ENCODE data around the gene OR52E2.
"Not testable (repeated sequence)": the region's sequence is repeated elsewhere in the genome, so short reads cannot be mapped to it uniquely, and the experiment has no call there.

Gene OR52E2

DNA sequence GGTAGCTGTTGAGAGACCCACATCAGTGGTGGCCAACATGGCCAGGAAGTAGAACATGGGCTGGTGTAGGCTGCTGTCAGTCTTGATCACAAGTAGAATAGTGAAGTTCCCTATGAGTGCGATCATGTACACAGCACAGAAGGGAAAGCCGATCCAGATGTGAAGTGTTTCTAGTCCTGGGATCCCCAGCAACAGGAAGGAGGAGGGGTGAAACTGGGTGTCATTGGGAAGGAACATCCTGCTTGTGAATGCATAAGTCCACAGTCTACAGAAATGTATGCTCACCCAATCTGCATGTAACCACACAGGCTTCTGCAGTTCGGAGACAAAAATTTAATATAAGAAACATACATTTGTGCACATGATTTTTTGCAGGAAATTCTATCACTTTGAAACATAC lies at the start of gene OR52E2:
Gene OR52E2, minus strand, starts transcription at position 237 of the 400 bp plus-strand sequence. Its CDS starts 0 bp downstream, at position 237.
- no peak for DNase-seq

DNA sequence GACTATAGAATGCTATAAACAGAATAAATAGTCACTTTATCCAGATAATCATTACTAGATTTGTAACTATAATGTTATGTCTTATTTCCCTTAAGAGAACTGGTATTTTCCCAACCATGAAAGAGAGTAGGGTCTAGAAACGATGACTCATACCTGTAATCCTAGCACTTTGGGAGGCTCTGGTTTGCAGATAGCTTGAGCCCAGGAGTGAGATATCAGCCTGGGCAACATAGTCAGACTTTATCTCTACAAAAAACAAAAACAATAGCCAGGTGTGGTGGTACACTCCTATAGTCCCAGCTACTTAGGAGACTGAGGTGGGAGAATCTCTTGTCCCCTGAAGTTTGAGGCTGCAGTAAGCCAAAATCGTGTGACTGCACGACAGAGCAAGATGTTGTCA lies 47.9 kb upstream of the OR52E2 start:
- DNase-seq, result no peak

DNA sequence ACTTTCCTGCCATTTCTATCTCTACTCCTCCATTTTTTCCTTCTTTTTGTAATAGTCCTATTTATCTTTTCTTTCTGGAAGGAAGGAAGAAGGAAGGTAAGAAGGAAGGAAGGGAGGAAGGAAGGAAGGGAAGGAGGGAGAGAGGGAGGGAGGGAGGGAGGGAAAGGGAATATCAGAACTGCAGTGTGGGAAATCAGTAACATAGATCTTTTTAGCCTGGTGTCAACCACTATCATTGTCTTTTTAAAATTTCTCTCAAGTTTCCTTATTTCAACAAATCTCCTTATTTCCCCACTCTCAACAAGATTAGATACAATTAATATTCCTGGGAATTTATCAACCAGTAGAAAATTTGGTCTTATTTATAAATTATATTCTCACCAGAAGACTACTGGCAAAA lies 43.6 kb upstream of the OR52E2 start:
- no peak for DNase-seq

DNA sequence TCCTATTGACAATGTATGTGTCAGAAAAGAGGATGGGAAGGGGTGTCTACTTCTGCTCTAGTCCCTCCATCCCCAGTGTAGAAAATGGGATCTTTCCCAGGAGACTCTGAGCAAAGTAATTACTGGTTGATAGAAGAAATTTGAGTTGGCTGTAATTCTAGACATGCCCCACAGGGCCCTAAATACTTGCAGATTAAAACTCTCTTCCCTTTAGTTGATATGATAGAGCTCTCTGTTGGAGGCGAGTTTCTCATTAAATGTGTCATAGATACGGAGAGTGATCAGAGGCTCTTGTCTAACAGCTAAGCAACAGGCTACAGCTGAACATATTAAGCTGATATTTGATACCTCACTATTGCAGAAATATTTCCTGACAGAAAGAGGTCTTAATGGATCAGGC lies 42.8 kb upstream of the OR52E2 start:
- no peak for DNase-seq

DNA sequence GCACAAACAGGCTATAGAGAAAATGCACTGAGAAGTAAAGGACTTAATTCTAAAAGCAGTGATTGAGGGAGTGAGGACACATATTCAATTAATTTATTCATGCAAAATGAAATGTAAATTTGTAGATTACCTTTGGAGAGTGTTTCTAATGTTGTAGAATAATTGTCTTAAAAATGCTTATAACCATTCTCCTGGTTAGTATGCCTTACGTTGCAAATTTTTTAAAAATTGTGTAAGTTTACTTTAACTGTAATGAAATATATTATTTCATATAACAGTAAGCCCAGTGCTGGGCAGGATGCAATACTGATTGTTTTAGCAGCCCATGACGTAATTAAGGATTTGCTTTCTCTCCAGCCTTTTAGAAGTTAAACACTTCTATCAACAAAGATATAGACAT lies 36.6 kb upstream of the OR52E2 start:
- no peak for DNase-seq

GRCh38 chr11:5092821-5093585 lies 33.6 kb upstream of the OR52E2 start:
- no peak for DNase-seq

GRCh38 chr11:5090668-5091067 lies 31.2 kb upstream of the OR52E2 start:
- no peak for DNase-seq

GRCh38 chr11:5088556-5088955 lies 29.1 kb upstream of the OR52E2 start:
- DNase-seq, result no peak

GRCh38 chr11:5083602-5084001 lies 24.2 kb upstream of the OR52E2 start:
- no peak for DNase-seq

DNA sequence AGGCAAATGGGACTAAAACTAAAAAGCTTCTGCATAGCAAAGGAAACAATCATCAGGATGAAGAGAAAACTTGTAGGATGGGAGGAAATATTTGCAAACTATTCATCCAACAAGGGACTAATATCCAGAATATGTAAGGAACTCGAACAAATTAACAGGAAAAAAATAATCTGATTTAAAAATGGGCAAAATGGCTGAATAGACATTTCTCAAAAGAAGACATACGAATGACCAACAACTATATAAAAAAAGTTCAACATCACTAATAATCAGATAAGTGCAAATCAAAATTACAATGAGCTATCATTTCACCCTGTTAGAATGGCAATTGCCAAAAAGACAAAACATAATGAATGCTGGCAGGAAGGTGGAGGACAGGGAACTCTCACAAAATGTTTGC lies 22.0 kb upstream of the OR52E2 start:
- DNase-seq, result no peak

- no peak for DNase-seq
These were observed 12.4 kb upstream of the OR52E2 start for GRCh38 chr11:5071799-5072198.

GRCh38 chr11:5069272-5069671 lies 9.8 kb upstream of the OR52E2 start, which contains the start of gene OR52E1:
Gene OR52E1, plus strand, starts transcription at chr11:5069572.
- no peak for DNase-seq

DNA sequence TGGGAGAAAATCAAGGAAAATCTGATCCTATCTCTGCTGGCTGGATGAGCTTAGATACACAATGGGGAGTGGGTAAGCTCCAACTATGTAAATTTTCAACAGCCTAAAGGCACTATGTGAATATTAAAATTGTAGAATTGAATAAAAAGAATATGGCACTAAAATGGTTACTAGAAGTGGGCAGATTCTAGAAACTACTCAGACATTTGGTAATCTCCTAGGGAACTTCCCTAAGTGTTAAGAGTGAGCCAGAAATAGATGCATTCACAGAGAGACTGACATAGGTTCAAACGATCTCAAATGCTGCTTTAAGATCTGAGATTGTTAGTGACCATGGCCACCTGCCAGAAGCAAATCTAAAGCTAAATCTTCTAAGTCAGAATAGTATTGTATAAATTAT lies 5.6 kb upstream of the OR52E2 start:
- no peak for DNase-seq

DNA sequence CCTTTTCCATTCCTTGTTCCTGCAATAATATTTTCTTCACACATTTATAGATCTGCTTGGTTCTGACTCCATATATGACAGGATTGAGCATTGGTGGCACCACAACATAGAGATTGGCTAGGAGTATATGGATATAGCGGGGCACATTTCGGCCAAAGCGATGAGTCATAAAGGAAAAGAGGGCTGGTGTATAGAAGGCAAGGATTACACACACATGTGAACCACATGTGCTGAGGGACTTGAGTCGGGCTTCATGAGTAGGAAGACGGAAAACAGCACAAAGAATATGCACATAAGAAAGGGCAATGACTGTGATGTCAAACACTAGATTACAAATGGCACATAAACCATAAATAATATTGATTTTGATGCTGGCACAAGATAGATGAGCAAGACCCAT lies 748 bp downstream of the OR52E2 start:
- not testable (repeated sequence) for DNase-seq

- no peak for DNase-seq
These were observed 12.6 kb downstream of the OR52E2 start for GRCh38 chr11:5046754-5047330.

GRCh38 chr11:5046226-5046625 lies 13.2 kb downstream of the OR52E2 start, which contains the start of gene OR52J3:
Gene OR52J3, plus strand, starts transcription at chr11:5046526. Its CDS starts 0 bp downstream, at chr11:5046526.
- no peak for DNase-seq

- no peak for DNase-seq
These were observed 16.0 kb downstream of the OR52E2 start for GRCh38 chr11:5043380-5043779.

GRCh38 chr11:5042091-5042490 lies 17.3 kb downstream of the OR52E2 start:
- no peak for DNase-seq

DNA sequence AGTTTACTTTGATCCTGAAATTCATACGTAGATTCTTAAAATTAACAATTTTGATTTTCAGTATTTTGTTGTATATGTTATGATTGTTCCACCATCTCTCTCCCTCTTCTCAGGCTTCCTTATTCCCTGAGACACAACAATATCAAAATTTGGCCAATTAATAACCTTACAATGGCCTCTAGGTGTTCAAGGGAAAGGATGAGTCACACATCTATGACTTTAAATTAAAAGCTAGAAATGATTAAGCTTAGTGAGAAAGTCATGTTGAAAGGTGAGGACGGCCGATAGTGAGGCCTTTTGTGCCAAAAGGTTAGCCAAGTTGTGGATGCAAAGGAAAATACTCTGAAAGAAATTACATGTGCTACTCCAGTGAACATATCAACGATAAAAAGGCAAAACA lies 18.6 kb downstream of the OR52E2 start:
- DNase-seq, result no peak

DNA sequence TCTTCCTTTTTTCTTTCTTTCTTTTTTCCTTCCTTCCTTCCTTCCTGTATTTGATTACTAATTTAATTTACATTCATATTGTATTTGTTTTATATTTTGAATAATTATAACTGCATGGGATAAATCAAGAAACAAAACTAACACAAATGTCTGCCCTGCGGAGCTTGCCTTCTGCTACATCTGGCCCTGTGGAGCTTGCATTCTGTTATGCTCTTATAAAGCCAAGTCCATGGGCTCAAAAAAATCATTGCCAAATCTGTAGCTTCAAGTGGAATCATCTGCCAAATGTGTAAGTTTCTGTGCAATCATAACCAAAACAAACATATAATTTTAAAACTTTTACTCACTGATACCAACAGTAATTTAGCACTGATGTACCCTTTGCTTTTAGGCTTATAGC lies 21.1 kb downstream of the OR52E2 start:
- DNase-seq, result no peak

- DNase-seq, result no peak
These were observed 21.5 kb downstream of the OR52E2 start for GRCh38 chr11:5037926-5038325.

DNA sequence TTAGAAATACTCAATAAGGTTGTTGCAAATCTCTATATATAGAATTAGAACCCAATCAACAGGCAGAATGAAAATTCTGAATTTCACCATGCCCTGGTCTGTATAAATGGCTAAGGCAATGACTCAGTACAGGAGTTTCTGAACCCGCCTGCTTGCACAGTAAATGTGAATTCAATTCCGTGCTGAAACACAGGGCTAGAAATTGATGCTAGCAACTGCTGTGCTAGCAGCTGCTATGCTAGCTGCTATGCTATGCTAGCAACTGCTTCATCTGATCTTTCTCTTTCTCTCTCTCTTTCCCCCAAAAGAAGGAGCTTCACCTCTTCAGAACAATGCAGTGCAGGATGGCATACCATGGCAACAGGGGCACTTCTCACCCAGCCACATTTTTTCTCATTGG lies 22.8 kb downstream of the OR52E2 start:
- DNase-seq, result no peak

DNA sequence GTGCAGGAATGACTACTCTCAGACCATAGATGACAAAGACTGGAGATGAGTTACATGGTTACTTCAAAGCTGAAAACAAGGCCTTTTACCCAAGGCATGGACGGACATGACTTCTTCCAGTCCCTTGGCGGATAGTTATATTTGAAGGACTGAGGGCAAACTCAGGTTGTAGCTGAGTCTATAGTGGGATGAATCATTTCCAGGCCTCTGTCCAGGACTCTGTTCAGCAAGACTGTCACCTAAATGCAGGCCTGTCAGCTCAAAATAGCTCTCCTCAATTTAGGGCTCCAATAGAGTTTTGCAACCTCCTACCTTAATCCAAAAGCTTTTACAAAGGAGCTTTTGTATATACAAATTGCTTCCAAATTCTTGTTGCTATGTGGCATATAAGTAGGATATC lies 37.4 kb downstream of the OR52E2 start:
- no peak for DNase-seq

GRCh38 chr11:5013012-5013411 lies 46.4 kb downstream of the OR52E2 start:
- DNase-seq, result no peak

- DNase-seq, result no peak
These were observed 48.2 kb downstream of the OR52E2 start for GRCh38 chr11:5011254-5011653.

All from NCI-H510A (cell line).